ENCODE measurements around the gene RAB40B. TPM values are rescaled to one million over a fixed set of nuclear protein-coding genes. Genes with fewer than 3 reads are reported as not detected.

RAB40B gene
- total RNA-seq, 4 donors from 2014 or later = 10.4 to 25.5 (median 19.2) TPM

GRCh38 chr17:82658796-82659452 is 39.6 kb downstream of the RAB40B start:
- Histone ChIP-seq H3K9me3 (no peaks in the 10 kb centered on the region), H3K4me3 (no peak overlapping the region), H3K27ac (no peak overlapping the region), H3K27me3 (no peaks in the 10 kb centered on the region), H3K4me1 (no peaks in the 10 kb centered on the region), H3K36me3 (peaks cover 0 to 95% of the 10 kb centered on the region in 2 donors)
- WGBS, 2 donors (ENCODE audit: low coverage in 1 of 2) = 92% methylated on average over 10 of the region's 36 CpGs; no CpG with 5 or more reads in 1 of the 2 donors
- TF ChIP-seq EP300 (IDR thresholded peaks at IDR 0.05) (no peak), POLR2AphosphoS5 (IDR thresholded peaks at IDR 0.05) (no peak), POLR2A (IDR thresholded peaks at IDR 0.05) (no peak), CTCF (IDR thresholded peaks at IDR 0.05) (no peak)
- ATAC-seq = no peak

- no CpG with 5 or more reads among the region's 23 CpGs for WGBS, 2 donors (ENCODE audit: low coverage in 1 of 2)
- TF ChIP-seq CTCF (IDR thresholded peaks at IDR 0.05) (no peak), POLR2AphosphoS5 (IDR thresholded peaks at IDR 0.05) (no peak), POLR2A (IDR thresholded peaks at IDR 0.05) (no peak), EP300 (IDR thresholded peaks at IDR 0.05) (no peak)
- no peaks in the 10 kb centered on the region for H3K27me3 ChIP-seq
- H3K27ac ChIP-seq = no peak overlapping the region
- no peaks in the 10 kb centered on the region for H3K4me1 ChIP-seq
- H3K4me3 ChIP-seq = no peak overlapping the region
- no peak for ATAC-seq
- H3K9me3 ChIP-seq = no peaks in the 10 kb centered on the region
- peaks cover 0 to 89% of the 10 kb centered on the region in 2 donors for H3K36me3 ChIP-seq
Measured at GRCh38 chr17:82658331-82658730, 40.2 kb downstream of the RAB40B start.

- Histone ChIP-seq H3K4me3 (no peak overlapping the region), H3K36me3 (peaks cover 0 to 85% of the 10 kb centered on the region in 2 donors), H3K4me1 (no peaks in the 10 kb centered on the region), H3K9me3 (no peaks in the 10 kb centered on the region), H3K27me3 (no peaks in the 10 kb centered on the region), H3K27ac (no peak overlapping the region)
- no peak for TF ChIP-seq EP300 (IDR thresholded peaks at IDR 0.05)
- no peak for TF ChIP-seq POLR2A (IDR thresholded peaks at IDR 0.05)
- TF ChIP-seq POLR2AphosphoS5 (IDR thresholded peaks at IDR 0.05) = no peak
- TF ChIP-seq CTCF (IDR thresholded peaks at IDR 0.05) = no peak
- no peak for ATAC-seq
- WGBS, 2 donors (ENCODE audit: low coverage in 1 of 2) = 95% methylated on average over 8 of the region's 19 CpGs; no CpG with 5 or more reads in 1 of the 2 donors
Measured at GRCh38 chr17:82657926-82658325, 40.6 kb downstream of the RAB40B start.

GRCh38 chr17:82656266-82656665 is 42.2 kb downstream of the RAB40B start:
- WGBS, 2 donors (ENCODE audit: low coverage in 1 of 2) = 75 to 90% methylated on average over 4 to 13 of the region's 16 CpGs
- Histone ChIP-seq H3K4me3 (no peak overlapping the region), H3K27me3 (no peaks in the 10 kb centered on the region), H3K36me3 (peaks cover 0 to 69% of the 10 kb centered on the region in 2 donors), H3K4me1 (no peaks in the 10 kb centered on the region), H3K27ac (no peak overlapping the region), H3K9me3 (no peaks in the 10 kb centered on the region)
- TF ChIP-seq EP300 (IDR thresholded peaks at IDR 0.05) (no peak), POLR2A (IDR thresholded peaks at IDR 0.05) (no peak), CTCF (IDR thresholded peaks at IDR 0.05) (no peak), POLR2AphosphoS5 (IDR thresholded peaks at IDR 0.05) (no peak)
- ATAC-seq = no peak

GRCh38 chr17:82655523-82655922 is 43.0 kb downstream of the RAB40B start:
- Histone ChIP-seq H3K4me3 (no peak overlapping the region), H3K27me3 (no peaks in the 10 kb centered on the region), H3K36me3 (peaks cover 0 to 62% of the 10 kb centered on the region in 2 donors), H3K9me3 (no peaks in the 10 kb centered on the region), H3K4me1 (no peaks in the 10 kb centered on the region), H3K27ac (peak overlapping the region in 1 of 4 donors; percentile 37)
- ATAC-seq = no peak
- 67 to 80% methylated on average over 2 to 13 of the region's 13 CpGs for WGBS, 2 donors (ENCODE audit: low coverage in 1 of 2)
- TF ChIP-seq POLR2A (IDR thresholded peaks at IDR 0.05) (no peak), POLR2AphosphoS5 (IDR thresholded peaks at IDR 0.05) (no peak), EP300 (IDR thresholded peaks at IDR 0.05) (no peak), CTCF (IDR thresholded peaks at IDR 0.05) (no peak)
